Neural cell (in vitro differentiated cells): ENCODE data around the gene CPE. TPM values are rescaled to one million over a fixed set of nuclear protein-coding genes. Genes with fewer than 3 reads are reported as not detected.

Source experiments
- H2AFZ ChIP-seq: fragments of 200-600, 300-800 bp; sonication (generic), shearing (Covaris generic); 2 replicates; pipeline ENCODE4 v1.6.0; 2014; ENCODE audit warnings: low read depth, mild to moderate bottlenecking, antibody characterized with exemption, low read length, moderate library complexity
- H3F3A ChIP-seq: fragments of 200-600 bp; shearing (Covaris generic); 2 replicates; pipeline ENCODE4 v1.6.1; 2016; ENCODE audit warnings: mild to moderate bottlenecking, moderate library complexity, mixed read lengths, antibody characterized with exemption, low read length; ENCODE audit not compliant: insufficient read depth, poor library complexity, severe bottlenecking
- H3K27ac ChIP-seq: fragments of 200-600, 300-800 bp; sonication (generic), shearing (Covaris generic); 2 replicates; pipeline ENCODE4 v1.5.1; 2014; ENCODE audit warnings: mild to moderate bottlenecking, low read length, moderate library complexity
- H3K27me3 ChIP-seq: fragments of 300-800, 200-600 bp; sonication (generic), shearing (Covaris generic); 2 replicates; pipeline ENCODE4 v1.6.0; 2014; ENCODE audit warnings: mild to moderate bottlenecking, low read depth, low read length, moderate library complexity; ENCODE audit not compliant: insufficient read depth
- H3K36me3 ChIP-seq: fragments of 300-800, 200-600 bp; sonication (generic), shearing (Covaris generic); 2 replicates; pipeline ENCODE4 v1.5.1; 2014; ENCODE audit warnings: mild to moderate bottlenecking, antibody characterized with exemption, low read length, moderate library complexity; ENCODE audit not compliant: insufficient read depth
- H3K4me2 ChIP-seq: fragments of 300-800, 200-600 bp; sonication (generic), shearing (Covaris generic); 2 replicates; pipeline ENCODE4 v1.6.0; 2014; ENCODE audit warnings: mild to moderate bottlenecking, low read length
- H3K4me3 ChIP-seq: fragments of 300-800, 200-600 bp; sonication (generic), shearing (Covaris generic); 2 replicates; pipeline ENCODE4 v1.5.1; 2014; ENCODE audit warnings: mild to moderate bottlenecking, low read length, moderate library complexity
- H3K79me2 ChIP-seq: fragments of 200-600 bp; shearing (Covaris generic); replicated peaks from 2 replicates; pipeline ENCODE4 v1.6.0; 2014; ENCODE audit warnings: mild to moderate bottlenecking, low read length, moderate library complexity; ENCODE audit not compliant: insufficient read depth
- H3K9ac ChIP-seq: fragments of 300-800, 200-600 bp; sonication (generic), shearing (Covaris generic); 2 replicates; pipeline ENCODE4 v1.6.1; 2016; ENCODE audit warnings: mild to moderate bottlenecking, low read length, mixed read lengths
- H3K9me2 ChIP-seq: fragments of 200-600 bp; shearing (Covaris generic); 2 replicates; pipeline ENCODE4 v1.6.1; 2016; ENCODE audit warnings: mild to moderate bottlenecking, low read length, mixed read lengths; ENCODE audit not compliant: insufficient read depth
- H3K9me3 ChIP-seq: fragments of 200-600, 300-800 bp; sonication (generic), shearing (Covaris generic); 2 replicates; pipeline ENCODE4 v1.6.1; 2016; ENCODE audit warnings: mild to moderate bottlenecking, mixed run types, low read length, moderate library complexity, mixed read lengths
- H4K20me1 ChIP-seq: fragments of 200-600 bp; shearing (Covaris generic); 2 replicates; pipeline ENCODE4 v1.6.1; 2016; ENCODE audit warnings: mild to moderate bottlenecking, mixed run types; ENCODE audit not compliant: insufficient read depth
- EP300 ChIP-seq: fragments of 450-650 bp; conservative IDR thresholded peaks from 2 replicates; pipeline ENCODE4 v1.6.1; 2014; ENCODE audit warnings: antibody characterized with exemption, mild to moderate bottlenecking, moderate library complexity; ENCODE audit not compliant: poor library complexity, severe bottlenecking
- EZH2 ChIP-seq: fragments of 200-600, 300-800 bp; shearing (Covaris generic), sonication (generic); IDR thresholded peaks from 2 replicates; pipeline ENCODE4 v1.6.1; 2014; ENCODE audit warnings: antibody characterized with exemption, low read length, borderline replicate concordance, mild to moderate bottlenecking; ENCODE audit not compliant: insufficient read depth, poor library complexity, severe bottlenecking
- MXI1 ChIP-seq: fragments of 450-650 bp; conservative IDR thresholded peaks from 2 replicates; pipeline ENCODE4 v1.6.1; 2014; ENCODE audit warnings: antibody characterized with exemption, mild to moderate bottlenecking; ENCODE audit not compliant: poor library complexity, severe bottlenecking
- POLR2AphosphoS5 ChIP-seq: IDR thresholded peaks from 2 replicates; pipeline ENCODE4 v1.6.1; 2012
- RAD21 ChIP-seq: fragments of 450-650 bp; conservative IDR thresholded peaks from 2 replicates; pipeline ENCODE4 v1.6.1; 2014; ENCODE audit warnings: antibody characterized with exemption, mild to moderate bottlenecking, moderate library complexity
- SMC3 ChIP-seq: fragments of 450-650 bp; conservative IDR thresholded peaks from 2 replicates; pipeline ENCODE4 v1.6.1; 2014; ENCODE audit warnings: antibody characterized with exemption, mild to moderate bottlenecking, moderate library complexity; ENCODE audit not compliant: poor library complexity
- TAF1 ChIP-seq: IDR thresholded peaks from 2 replicates; pipeline ENCODE4 v1.6.1; 2012; ENCODE audit warnings: low read depth
- polyA plus RNA-seq: library from polyadenylated mRNA; depleted of rRNA; stranded (reverse); fragments of >200 nt; gene quantifications from 2 replicates; pipeline ENCODE4 v1.2.3, GENCODE V29; 2014
- TF ChIP-seq, protein P1 (sequence below): fragments of 450-650 bp; IDR thresholded peaks from 2 replicates; pipeline ENCODE4 v1.5.1; 2014; ENCODE audit warnings: antibody characterized with exemption, mild to moderate bottlenecking, moderate library complexity; ENCODE audit not compliant: poor library complexity, severe bottlenecking
- TF ChIP-seq, protein P2 (sequence below): IDR thresholded peaks from 2 replicates; pipeline ENCODE4 v1.6.1; 2012; ENCODE audit warnings: borderline replicate concordance

The CPE gene
- polyA plus RNA-seq, 1 donor from 2014 or later = 678 TPM

DNA sequence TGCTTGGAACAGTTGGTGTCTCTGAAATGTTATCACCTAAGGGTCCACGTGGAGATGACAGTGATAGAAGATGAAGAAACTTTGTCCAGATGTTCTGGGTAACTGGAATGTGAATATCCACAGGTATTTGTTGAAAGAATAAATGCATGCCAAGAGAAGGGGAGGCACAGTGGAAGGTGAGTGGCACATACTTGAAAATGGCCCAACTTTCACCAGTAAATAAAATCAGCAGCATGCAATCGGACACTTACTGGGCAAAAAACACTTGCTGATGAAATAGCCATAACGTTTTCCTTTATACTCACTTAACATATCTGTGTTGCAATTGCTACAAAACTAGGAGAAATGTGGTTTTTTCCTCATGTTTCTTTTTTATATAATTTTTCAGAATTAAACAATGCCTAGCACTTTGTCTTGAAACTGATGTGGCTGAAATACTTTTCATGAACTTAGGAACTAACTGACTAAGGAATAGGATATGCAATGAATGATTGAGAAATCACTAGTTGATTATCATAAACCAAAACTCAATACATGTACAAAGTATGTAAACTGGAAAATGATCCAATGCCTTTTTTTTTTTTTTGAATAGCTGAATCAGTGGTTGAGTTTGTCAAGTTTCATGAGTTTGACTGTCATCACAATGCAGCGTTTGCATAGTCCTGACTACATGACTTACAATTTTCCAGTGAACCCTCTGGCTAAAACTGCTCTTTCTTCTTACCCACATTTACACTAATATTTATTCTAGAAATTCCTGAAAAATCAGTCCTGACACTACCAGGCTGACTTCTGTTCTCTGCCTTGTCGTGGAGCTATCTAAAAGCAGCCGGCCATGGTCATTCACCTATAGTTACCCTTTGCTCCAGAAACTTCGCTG, 127.4 kb downstream of the CPE start:
- Histone ChIP-seq H3K9me3 (no peaks in the 10 kb centered on the region), H3K9me2 (no peaks in the 10 kb centered on the region), H3K36me3 (no peaks in the 10 kb centered on the region), H2AFZ (no peak overlapping the region), H4K20me1 (no peaks in the 10 kb centered on the region), H3F3A (no peaks in the 10 kb centered on the region), H3K79me2 (no peaks in the 10 kb centered on the region), H3K4me3 (no peak overlapping the region), H3K27ac (no peak overlapping the region), H3K4me2 (no peak overlapping the region), H3K9ac (no peak overlapping the region), H3K27me3 (no peaks in the 10 kb centered on the region)
- TF ChIP-seq TAF1 (no peak), MXI1 (no peak), POLR2AphosphoS5 (no peak), SMC3 (no peak), RAD21 (no peak), EP300 (no peak), EZH2 (no peak)
- TF ChIP-seq, protein P1, sequence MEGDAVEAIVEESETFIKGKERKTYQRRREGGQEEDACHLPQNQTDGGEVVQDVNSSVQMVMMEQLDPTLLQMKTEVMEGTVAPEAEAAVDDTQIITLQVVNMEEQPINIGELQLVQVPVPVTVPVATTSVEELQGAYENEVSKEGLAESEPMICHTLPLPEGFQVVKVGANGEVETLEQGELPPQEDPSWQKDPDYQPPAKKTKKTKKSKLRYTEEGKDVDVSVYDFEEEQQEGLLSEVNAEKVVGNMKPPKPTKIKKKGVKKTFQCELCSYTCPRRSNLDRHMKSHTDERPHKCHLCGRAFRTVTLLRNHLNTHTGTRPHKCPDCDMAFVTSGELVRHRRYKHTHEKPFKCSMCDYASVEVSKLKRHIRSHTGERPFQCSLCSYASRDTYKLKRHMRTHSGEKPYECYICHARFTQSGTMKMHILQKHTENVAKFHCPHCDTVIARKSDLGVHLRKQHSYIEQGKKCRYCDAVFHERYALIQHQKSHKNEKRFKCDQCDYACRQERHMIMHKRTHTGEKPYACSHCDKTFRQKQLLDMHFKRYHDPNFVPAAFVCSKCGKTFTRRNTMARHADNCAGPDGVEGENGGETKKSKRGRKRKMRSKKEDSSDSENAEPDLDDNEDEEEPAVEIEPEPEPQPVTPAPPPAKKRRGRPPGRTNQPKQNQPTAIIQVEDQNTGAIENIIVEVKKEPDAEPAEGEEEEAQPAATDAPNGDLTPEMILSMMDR = no peak
- TF ChIP-seq, protein P2, sequence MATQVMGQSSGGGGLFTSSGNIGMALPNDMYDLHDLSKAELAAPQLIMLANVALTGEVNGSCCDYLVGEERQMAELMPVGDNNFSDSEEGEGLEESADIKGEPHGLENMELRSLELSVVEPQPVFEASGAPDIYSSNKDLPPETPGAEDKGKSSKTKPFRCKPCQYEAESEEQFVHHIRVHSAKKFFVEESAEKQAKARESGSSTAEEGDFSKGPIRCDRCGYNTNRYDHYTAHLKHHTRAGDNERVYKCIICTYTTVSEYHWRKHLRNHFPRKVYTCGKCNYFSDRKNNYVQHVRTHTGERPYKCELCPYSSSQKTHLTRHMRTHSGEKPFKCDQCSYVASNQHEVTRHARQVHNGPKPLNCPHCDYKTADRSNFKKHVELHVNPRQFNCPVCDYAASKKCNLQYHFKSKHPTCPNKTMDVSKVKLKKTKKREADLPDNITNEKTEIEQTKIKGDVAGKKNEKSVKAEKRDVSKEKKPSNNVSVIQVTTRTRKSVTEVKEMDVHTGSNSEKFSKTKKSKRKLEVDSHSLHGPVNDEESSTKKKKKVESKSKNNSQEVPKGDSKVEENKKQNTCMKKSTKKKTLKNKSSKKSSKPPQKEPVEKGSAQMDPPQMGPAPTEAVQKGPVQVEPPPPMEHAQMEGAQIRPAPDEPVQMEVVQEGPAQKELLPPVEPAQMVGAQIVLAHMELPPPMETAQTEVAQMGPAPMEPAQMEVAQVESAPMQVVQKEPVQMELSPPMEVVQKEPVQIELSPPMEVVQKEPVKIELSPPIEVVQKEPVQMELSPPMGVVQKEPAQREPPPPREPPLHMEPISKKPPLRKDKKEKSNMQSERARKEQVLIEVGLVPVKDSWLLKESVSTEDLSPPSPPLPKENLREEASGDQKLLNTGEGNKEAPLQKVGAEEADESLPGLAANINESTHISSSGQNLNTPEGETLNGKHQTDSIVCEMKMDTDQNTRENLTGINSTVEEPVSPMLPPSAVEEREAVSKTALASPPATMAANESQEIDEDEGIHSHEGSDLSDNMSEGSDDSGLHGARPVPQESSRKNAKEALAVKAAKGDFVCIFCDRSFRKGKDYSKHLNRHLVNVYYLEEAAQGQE = no peak

DNA sequence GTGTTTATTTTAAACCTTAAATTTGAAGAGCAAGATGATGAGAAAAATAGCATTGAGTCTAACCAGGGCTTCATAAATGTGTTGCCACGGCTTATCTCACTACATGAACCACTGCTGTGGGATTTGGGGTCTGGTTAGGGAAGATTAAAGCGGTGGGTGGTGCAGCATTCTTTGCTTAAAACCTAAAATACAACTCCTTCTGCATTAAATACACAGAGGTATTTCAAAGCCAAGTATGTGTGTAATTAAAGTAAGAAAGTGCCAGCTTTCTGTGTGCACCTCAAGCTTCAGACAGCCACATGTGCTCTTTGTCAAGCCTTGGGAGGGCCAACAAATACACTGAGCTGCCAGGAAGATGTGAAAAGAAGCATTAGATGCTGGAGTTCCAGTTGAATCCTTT, 128.0 kb downstream of the CPE start:
- Histone ChIP-seq H3F3A (no peaks in the 10 kb centered on the region), H3K9me2 (no peaks in the 10 kb centered on the region), H3K9me3 (no peaks in the 10 kb centered on the region), H3K27ac (no peak overlapping the region), H2AFZ (no peak overlapping the region), H4K20me1 (no peaks in the 10 kb centered on the region), H3K4me2 (no peak overlapping the region), H3K9ac (no peak overlapping the region), H3K4me3 (no peak overlapping the region), H3K36me3 (no peaks in the 10 kb centered on the region), H3K79me2 (no peaks in the 10 kb centered on the region), H3K27me3 (no peaks in the 10 kb centered on the region)
- TF ChIP-seq MXI1 (no peak), TAF1 (no peak), SMC3 (no peak), EZH2 (no peak), RAD21 (no peak), POLR2AphosphoS5 (no peak), EP300 (no peak)
- TF ChIP-seq, protein P2 = no peak
- TF ChIP-seq, protein P1 = no peak
